Parathyroid adenoma (tissue), 2 donors: ENCODE data around the gene CTSC.

Experiments
- H2AFZ ChIP-seq: fragments of 300-600 bp; sonication (generic); one replicate; pipeline ENCODE4 v1.7.0; 2017; ENCODE audit warnings: antibody characterized with exemption, mild to moderate bottlenecking
- H3K27ac ChIP-seq: fragments of 300-600 bp; sonication (generic); one replicate; pipeline ENCODE4 v1.7.0; 2017
- H3K27me3 ChIP-seq: fragments of 300-600 bp; sonication (generic); one replicate; pipeline ENCODE4 v1.7.0; 2017; ENCODE audit warnings: low read length; ENCODE audit not compliant: control insufficient read depth, insufficient read depth
- H3K36me3 ChIP-seq: fragments of 300-600 bp; sonication (generic); one replicate; pipeline ENCODE4 v1.7.0; 2017; ENCODE audit warnings: low read length; ENCODE audit not compliant: control insufficient read depth, insufficient read depth
- H3K4me1 ChIP-seq: fragments of 300-600 bp; sonication (generic); one replicate; pipeline ENCODE4 v1.7.0; 2017; ENCODE audit warnings: control low read depth
- H3K4me2 ChIP-seq: fragments of 300-600 bp; sonication (generic); one replicate; pipeline ENCODE4 v1.7.0; 2017; ENCODE audit warnings: low read length
- H3K4me3 ChIP-seq: fragments of 300-600 bp; sonication (generic); one replicate; pipeline ENCODE4 v1.7.0; 2017; ENCODE audit warnings: low read depth, low read length
- H3K79me2 ChIP-seq: fragments of 300-600 bp; sonication (generic); one replicate; pipeline ENCODE4 v1.7.0; 2017; ENCODE audit warnings: control low read depth
- H3K9ac ChIP-seq: fragments of 300-600 bp; sonication (generic); one replicate; pipeline ENCODE4 v1.7.0; 2017; ENCODE audit warnings: mild to moderate bottlenecking
- H3K9me3 ChIP-seq: fragments of 300-600 bp; sonication (generic); one replicate; pipeline ENCODE4 v1.7.0; 2017; ENCODE audit warnings: low read length; ENCODE audit not compliant: control insufficient read depth
- TF ChIP-seq, protein P1 (sequence below): fragments of 300-600 bp; sonication (generic); IDR thresholded peaks from one replicate; pipeline ENCODE4 v1.7.0; 2017; ENCODE audit warnings: antibody characterized with exemption, mild to moderate bottlenecking
- donor health status: primary hyperparathyroidism.

The CTSC gene

GRCh38 chr11:88379130-88379529 lies 41.6 kb upstream of the CTSC start:
- TF ChIP-seq, protein P1, sequence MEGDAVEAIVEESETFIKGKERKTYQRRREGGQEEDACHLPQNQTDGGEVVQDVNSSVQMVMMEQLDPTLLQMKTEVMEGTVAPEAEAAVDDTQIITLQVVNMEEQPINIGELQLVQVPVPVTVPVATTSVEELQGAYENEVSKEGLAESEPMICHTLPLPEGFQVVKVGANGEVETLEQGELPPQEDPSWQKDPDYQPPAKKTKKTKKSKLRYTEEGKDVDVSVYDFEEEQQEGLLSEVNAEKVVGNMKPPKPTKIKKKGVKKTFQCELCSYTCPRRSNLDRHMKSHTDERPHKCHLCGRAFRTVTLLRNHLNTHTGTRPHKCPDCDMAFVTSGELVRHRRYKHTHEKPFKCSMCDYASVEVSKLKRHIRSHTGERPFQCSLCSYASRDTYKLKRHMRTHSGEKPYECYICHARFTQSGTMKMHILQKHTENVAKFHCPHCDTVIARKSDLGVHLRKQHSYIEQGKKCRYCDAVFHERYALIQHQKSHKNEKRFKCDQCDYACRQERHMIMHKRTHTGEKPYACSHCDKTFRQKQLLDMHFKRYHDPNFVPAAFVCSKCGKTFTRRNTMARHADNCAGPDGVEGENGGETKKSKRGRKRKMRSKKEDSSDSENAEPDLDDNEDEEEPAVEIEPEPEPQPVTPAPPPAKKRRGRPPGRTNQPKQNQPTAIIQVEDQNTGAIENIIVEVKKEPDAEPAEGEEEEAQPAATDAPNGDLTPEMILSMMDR: no peak
- no peaks in the 10 kb centered on the region for H3K9me3 ChIP-seq
- H3K9ac ChIP-seq: no peak overlapping the region
- no peaks in the 10 kb centered on the region for H3K36me3 ChIP-seq
- H3K27ac ChIP-seq: no peak overlapping the region
- H3K4me1 ChIP-seq: no peaks in the 10 kb centered on the region
- no peak overlapping the region for H3K4me2 ChIP-seq
- H3K27me3 ChIP-seq: no peaks in the 10 kb centered on the region
- no peak overlapping the region for H2AFZ ChIP-seq
- H3K79me2 ChIP-seq: no peaks in the 10 kb centered on the region
- H3K4me3 ChIP-seq: no peak overlapping the region

GRCh38 chr11:88378422-88379066 lies 41.0 kb upstream of the CTSC start:
- Histone ChIP-seq H3K27me3 (no peaks in the 10 kb centered on the region), H3K9me3 (no peaks in the 10 kb centered on the region), H3K27ac (no peak overlapping the region), H3K4me1 (no peaks in the 10 kb centered on the region), H3K4me3 (no peak overlapping the region), H2AFZ (no peak overlapping the region), H3K36me3 (no peaks in the 10 kb centered on the region), H3K9ac (no peak overlapping the region), H3K79me2 (no peaks in the 10 kb centered on the region), H3K4me2 (no peak overlapping the region)
- TF ChIP-seq, protein P1: no peak

DNA sequence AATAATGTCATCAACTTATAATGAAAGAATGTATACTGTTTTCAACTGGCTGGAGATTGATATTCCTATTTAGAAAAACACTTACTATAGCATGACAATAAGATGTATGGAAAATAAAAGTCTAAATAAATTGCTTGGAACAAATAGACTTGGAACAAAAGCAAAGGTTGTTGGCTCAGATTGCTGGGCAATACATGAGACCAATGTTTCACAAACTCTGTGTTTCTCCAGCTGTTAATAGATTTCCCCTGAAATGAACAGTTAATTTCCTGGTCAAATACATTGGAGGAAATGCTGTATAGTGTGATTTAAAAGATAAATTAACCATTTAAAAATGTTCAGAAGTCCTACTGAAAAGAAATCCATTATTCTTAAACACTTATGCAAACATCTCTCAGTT lies 40.1 kb upstream of the CTSC start:
- no peak overlapping the region for H2AFZ ChIP-seq
- H3K4me3 ChIP-seq: no peak overlapping the region
- H3K9me3 ChIP-seq: no peaks in the 10 kb centered on the region
- TF ChIP-seq, protein P1: no peak
- no peak overlapping the region for H3K27ac ChIP-seq
- no peak overlapping the region for H3K4me2 ChIP-seq
- H3K27me3 ChIP-seq: no peaks in the 10 kb centered on the region
- H3K9ac ChIP-seq: no peak overlapping the region
- no peaks in the 10 kb centered on the region for H3K4me1 ChIP-seq
- no peaks in the 10 kb centered on the region for H3K36me3 ChIP-seq
- H3K79me2 ChIP-seq: no peaks in the 10 kb centered on the region

GRCh38 chr11:88377144-88377543 lies 39.6 kb upstream of the CTSC start:
- no peaks in the 10 kb centered on the region for H3K27me3 ChIP-seq
- no peaks in the 10 kb centered on the region for H3K4me1 ChIP-seq
- H3K27ac ChIP-seq: no peak overlapping the region
- H2AFZ ChIP-seq: no peak overlapping the region
- H3K9ac ChIP-seq: no peak overlapping the region
- H3K36me3 ChIP-seq: no peaks in the 10 kb centered on the region
- TF ChIP-seq, protein P1: no peak
- no peaks in the 10 kb centered on the region for H3K79me2 ChIP-seq
- H3K4me3 ChIP-seq: no peak overlapping the region
- no peak overlapping the region for H3K4me2 ChIP-seq
- no peaks in the 10 kb centered on the region for H3K9me3 ChIP-seq

GRCh38 chr11:88375927-88376470 lies 38.5 kb upstream of the CTSC start:
- Histone ChIP-seq H3K27ac (no peak overlapping the region), H2AFZ (no peak overlapping the region), H3K4me1 (no peaks in the 10 kb centered on the region), H3K27me3 (no peaks in the 10 kb centered on the region), H3K9ac (no peak overlapping the region), H3K4me3 (no peak overlapping the region), H3K9me3 (no peaks in the 10 kb centered on the region), H3K4me2 (no peak overlapping the region), H3K79me2 (no peaks in the 10 kb centered on the region), H3K36me3 (no peaks in the 10 kb centered on the region)
- TF ChIP-seq, protein P1: no peak
